Measurements from ENCODE around the gene PPP1R15B. TPM values are rescaled to one million over a fixed set of nuclear protein-coding genes. Genes with fewer than 3 reads are reported as not detected.
A peak's percentile ranks its signal among the peaks of the same experiment; 100 is the strongest.

Gene PPP1R15B
- total and polyA plus RNA-seq, 7 experiments from 2014 or later = 14.1 to 175 (median 72.8) TPM

- POLR2A ChIA-PET = interaction anchor here (0.6 to 1.2 kb wide), 3 partner anchors 11 to 114 kb away, joined by 3 read pairs; no protein-coding TSS in a partner anchor
Observed at GRCh38 chr1:204406621-204407020, 5.0 kb downstream of the PPP1R15B start.

GRCh38 chr1:204405988-204406387 is 5.6 kb downstream of the PPP1R15B start:
- no peaks in the 10 kb centered on the region for H3K27me3 Mint-ChIP-seq
- ChIA-PET POLR2A (interaction anchor here (0.5 to 1.2 kb wide), 2 partner anchors 13 to 86 kb away, joined by 3 read pairs; no protein-coding TSS in a partner anchor), CTCF (no interaction called here)
- Histone ChIP-seq H3K4me3 (ENCODE audit: low read length) (peak overlapping the region; percentile 25), H3K9me3 (ENCODE audit: control insufficient read depth in 2 of 3, low read length in 3 of 3) (no peaks in the 10 kb centered on the region), H3K4me1 (ENCODE audit: control insufficient read depth in 2 of 2, insufficient read depth in 2 of 2, low read length in 2 of 2) (peaks cover 13 to 25% of the 10 kb centered on the region in 2 donors), H3K36me3 (ENCODE audit: control insufficient read depth in 2 of 3, insufficient read depth in 3 of 3, low read length in 3 of 3) (peaks cover 13 to 39% (median 18%) of the 10 kb centered on the region in 3 experiments), H3K27ac (ENCODE audit: low read depth, low read length) (peak overlapping the region; percentile 100), H3K27me3 (ENCODE audit: control insufficient read depth in 2 of 2, insufficient read depth in 2 of 2, low read length in 2 of 2) (no peaks in the 10 kb centered on the region)
- H3K36me3 Mint-ChIP-seq = peaks cover 11 to 45% (median 27%) of the 10 kb centered on the region in 5 donors
- peak overlapping the region; percentile 40 to 99 (median 96) for H3K4me3 Mint-ChIP-seq
- peaks cover 16 to 36% (median 30%) of the 10 kb centered on the region in 7 donors for H3K4me1 Mint-ChIP-seq
- ATAC-seq = no peak
- peak overlapping the region in 7 of 9 donors; percentile 49 to 97 (median 74) for H3K27ac Mint-ChIP-seq
- peaks cover 0 to 1% (median 0%) of the 10 kb centered on the region in 11 donors for H3K9me3 Mint-ChIP-seq
- intact Hi-C loops (cut with micrococcal nuclease) = loop anchor here (1.0 to 5.0 kb wide), 2 partner anchors 8 to 779 kb away; partner anchors contain the start of gene ATP2B4 (in 1 of the 2)
- DNase-seq = no peak

More at GRCh38 chr1:204406621-204407020, 5.0 kb downstream of the PPP1R15B start:
- Histone ChIP-seq H3K4me1 (ENCODE audit: control insufficient read depth in 2 of 2, insufficient read depth in 2 of 2, low read length in 2 of 2) (peaks cover 13 to 25% of the 10 kb centered on the region in 2 donors), H3K27ac (ENCODE audit: low read depth, low read length) (peak overlapping the region; percentile 100), H3K4me3 (ENCODE audit: low read length) (peak overlapping the region; percentile 99), H3K36me3 (ENCODE audit: control insufficient read depth in 2 of 3, insufficient read depth in 3 of 3, low read length in 3 of 3) (peaks cover 13 to 45% (median 18%) of the 10 kb centered on the region in 3 experiments), H3K9me3 (ENCODE audit: control insufficient read depth in 2 of 3, low read length in 3 of 3) (no peaks in the 10 kb centered on the region), H3K27me3 (ENCODE audit: control insufficient read depth in 2 of 2, insufficient read depth in 2 of 2, low read length in 2 of 2) (no peaks in the 10 kb centered on the region)
- Mint-ChIP-seq H3K9me3 (peaks cover 0 to 1% (median 0%) of the 10 kb centered on the region in 11 donors), H3K27ac (peak overlapping the region in 8 of 9 donors; percentile 33 to 100 (median 88)), H3K4me3 (peak overlapping the region; percentile 92 to 99 (median 97)), H3K36me3 (peaks cover 11 to 43% (median 26%) of the 10 kb centered on the region in 5 donors), H3K4me1 (peaks cover 16 to 34% (median 28%) of the 10 kb centered on the region in 7 donors), H3K27me3 (no peaks in the 10 kb centered on the region)
- CTCF ChIA-PET = interaction anchor here (2.2 kb wide), 1 partner anchor 8 kb away, joined by 18 read pairs; no protein-coding TSS in a partner anchor
- ATAC-seq (no peak), DNase-seq (no peak)
- intact Hi-C loops (cut with micrococcal nuclease) = loop anchor here (1.0 to 5.0 kb wide), 2 partner anchors 8 to 779 kb away; partner anchors contain the start of gene ATP2B4 (in 1 of the 2)

DNA sequence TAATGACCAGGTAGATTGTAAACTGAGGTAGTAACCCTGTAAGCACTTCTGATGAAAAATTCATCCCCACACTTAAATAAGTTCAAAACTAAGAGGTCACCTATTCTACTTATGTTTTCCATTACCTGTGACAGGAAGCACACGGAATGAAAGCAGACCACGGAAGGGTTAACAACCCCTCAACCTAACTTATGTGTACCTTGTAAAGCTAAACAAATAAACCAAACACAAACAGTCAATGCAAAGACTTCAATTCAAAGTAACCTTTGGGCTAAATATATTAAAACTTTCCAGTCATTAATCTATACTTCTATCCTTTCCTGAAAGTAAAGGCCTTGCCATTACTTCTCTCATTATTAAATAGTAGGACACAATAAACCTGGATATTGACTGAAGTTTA is 7.0 kb downstream of the PPP1R15B start:
- Histone ChIP-seq H3K9me3 (ENCODE audit: control insufficient read depth in 2 of 3, low read length in 3 of 3) (no peaks in the 10 kb centered on the region), H3K4me1 (ENCODE audit: control insufficient read depth in 2 of 2, insufficient read depth in 2 of 2, low read length in 2 of 2) (peaks cover 13 to 25% of the 10 kb centered on the region in 2 donors), H3K27me3 (ENCODE audit: control insufficient read depth in 2 of 2, insufficient read depth in 2 of 2, low read length in 2 of 2) (no peaks in the 10 kb centered on the region), H3K4me3 (ENCODE audit: low read length) (no peak overlapping the region), H3K27ac (ENCODE audit: low read depth, low read length) (peak overlapping the region; percentile 100), H3K36me3 (ENCODE audit: control insufficient read depth in 2 of 3, insufficient read depth in 3 of 3, low read length in 3 of 3) (peaks cover 17 to 36% (median 23%) of the 10 kb centered on the region in 3 experiments)
- peak overlapping the region in 3 of 10 donors; percentile 16 to 44 (median 31) for H3K4me3 Mint-ChIP-seq
- H3K27ac Mint-ChIP-seq = peak overlapping the region in 5 of 9 donors; percentile 21 to 72 (median 24)
- no peak for ATAC-seq
- intact Hi-C loops (cut with micrococcal nuclease) = loop anchor here in 1 of 2 donors (5.0 kb wide), 1 partner anchor 777 kb away; the partner anchor contains the start of gene ATP2B4
- peaks cover 4 to 37% (median 22%) of the 10 kb centered on the region in 5 donors for H3K36me3 Mint-ChIP-seq
- POLR2A ChIA-PET = no interaction called here
- no peaks in the 10 kb centered on the region for H3K27me3 Mint-ChIP-seq
- peaks cover 0 to 1% (median 0%) of the 10 kb centered on the region in 11 donors for H3K9me3 Mint-ChIP-seq
- CTCF ChIA-PET = interaction anchor here (0.6 kb wide), 1 partner anchor 223 kb away, joined by 4 read pairs; no protein-coding TSS in a partner anchor
- no peak for DNase-seq
- peaks cover 13 to 41% (median 30%) of the 10 kb centered on the region in 7 donors for H3K4me1 Mint-ChIP-seq

DNA sequence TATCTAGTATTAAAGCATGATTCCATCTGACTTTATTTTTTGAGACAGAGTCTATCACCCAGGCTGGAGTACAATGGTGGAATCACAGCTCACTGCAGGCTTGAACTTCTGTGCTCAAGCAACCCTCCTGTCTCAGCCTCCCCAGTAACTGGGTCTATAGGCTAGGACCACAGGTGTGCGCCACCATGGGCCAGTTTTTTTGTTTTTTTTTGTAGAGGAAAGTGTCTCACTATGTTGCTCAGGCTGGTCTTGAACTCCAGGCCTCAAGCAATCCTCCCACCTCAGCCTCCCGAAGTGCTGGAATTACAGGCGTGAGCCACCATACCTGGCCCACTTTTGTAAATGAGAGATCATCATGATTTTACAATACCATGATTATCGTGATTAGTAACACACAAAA is 9.2 kb downstream of the PPP1R15B start:
- Histone ChIP-seq H3K9me3 (ENCODE audit: control insufficient read depth in 2 of 3, low read length in 3 of 3) (no peaks in the 10 kb centered on the region), H3K36me3 (ENCODE audit: control insufficient read depth in 2 of 3, insufficient read depth in 3 of 3, low read length in 3 of 3) (peaks cover 20 to 51% (median 25%) of the 10 kb centered on the region in 3 experiments), H3K27me3 (ENCODE audit: control insufficient read depth in 2 of 2, insufficient read depth in 2 of 2, low read length in 2 of 2) (no peaks in the 10 kb centered on the region), H3K4me1 (ENCODE audit: control insufficient read depth in 2 of 2, insufficient read depth in 2 of 2, low read length in 2 of 2) (peaks cover 13 to 25% of the 10 kb centered on the region in 2 donors), H3K27ac (ENCODE audit: low read depth, low read length) (no peak overlapping the region), H3K4me3 (ENCODE audit: low read length) (no peak overlapping the region)
- POLR2A ChIA-PET = no interaction called here
- no peak overlapping the region for H3K4me3 Mint-ChIP-seq
- DNase-seq (no peak), ATAC-seq (no peak)
- peaks cover 10 to 45% (median 35%) of the 10 kb centered on the region in 7 donors for H3K4me1 Mint-ChIP-seq
- peaks cover 0 to 1% (median 0%) of the 10 kb centered on the region in 11 donors for H3K9me3 Mint-ChIP-seq
- H3K27ac Mint-ChIP-seq = peak overlapping the region in 2 of 9 donors; percentile 31 to 86
- no peaks in the 10 kb centered on the region for H3K27me3 Mint-ChIP-seq
- CTCF ChIA-PET = interaction anchor here (0.6 kb wide), 1 partner anchor 13 kb away, joined by 4 read pairs; no protein-coding TSS in a partner anchor
- peaks cover 0 to 23% (median 12%) of the 10 kb centered on the region in 5 donors for H3K36me3 Mint-ChIP-seq
- intact Hi-C loops (cut with micrococcal nuclease) = no loop called here

- Mint-ChIP-seq H3K9me3 (peaks cover 0 to 1% (median 0%) of the 10 kb centered on the region in 11 donors), H3K27ac (peak overlapping the region in 5 of 9 donors; percentile 8 to 86 (median 31)), H3K27me3 (no peaks in the 10 kb centered on the region), H3K4me1 (peaks cover 10 to 45% (median 32%) of the 10 kb centered on the region in 7 donors), H3K36me3 (peaks cover 0 to 23% (median 12%) of the 10 kb centered on the region in 5 donors), H3K4me3 (no peak overlapping the region)
- Histone ChIP-seq H3K27me3 (ENCODE audit: control insufficient read depth in 2 of 2, insufficient read depth in 2 of 2, low read length in 2 of 2) (no peaks in the 10 kb centered on the region), H3K4me3 (ENCODE audit: low read length) (no peak overlapping the region), H3K9me3 (ENCODE audit: control insufficient read depth in 2 of 3, low read length in 3 of 3) (no peaks in the 10 kb centered on the region), H3K27ac (ENCODE audit: low read depth, low read length) (no peak overlapping the region), H3K4me1 (ENCODE audit: control insufficient read depth in 2 of 2, insufficient read depth in 2 of 2, low read length in 2 of 2) (peaks cover 13 to 21% of the 10 kb centered on the region in 2 donors), H3K36me3 (ENCODE audit: control insufficient read depth in 2 of 3, insufficient read depth in 3 of 3, low read length in 3 of 3) (peaks cover 20 to 51% (median 25%) of the 10 kb centered on the region in 3 experiments)
- DNase-seq = no peak
- ChIA-PET POLR2A (interaction anchor here (1.0 kb wide), 1 partner anchor 9 kb away, joined by 7 read pairs; no protein-coding TSS in a partner anchor), CTCF (interaction anchor here (0.6 to 1.2 kb wide), 2 partner anchors 12 to 13 kb away, joined by 3 to 4 read pairs; no protein-coding TSS in a partner anchor)
- ATAC-seq = no peak
- intact Hi-C loops (cut with micrococcal nuclease) = no loop called here
Observed at GRCh38 chr1:204401730-204402129, 9.9 kb downstream of the PPP1R15B start.

GRCh38 chr1:204400882-204401510 is 10.6 kb downstream of the PPP1R15B start:
- ChIA-PET POLR2A (interaction anchor here (1.0 kb wide), 2 partner anchors 9 kb away, joined by 3 to 7 read pairs; no protein-coding TSS in a partner anchor), CTCF (interaction anchor here (1.2 to 5.6 kb wide), 2 partner anchors 13 to 237 kb away, joined by 3 to 46 read pairs; partner anchors contain the start of gene REN)
- Histone ChIP-seq H3K4me1 (ENCODE audit: control insufficient read depth in 2 of 2, insufficient read depth in 2 of 2, low read length in 2 of 2) (peaks cover 11 to 14% of the 10 kb centered on the region in 2 donors), H3K27ac (ENCODE audit: low read depth, low read length) (peak overlapping the region; percentile 27), H3K36me3 (ENCODE audit: control insufficient read depth in 2 of 3, insufficient read depth in 3 of 3, low read length in 3 of 3) (peaks cover 20 to 50% (median 25%) of the 10 kb centered on the region in 3 experiments), H3K4me3 (ENCODE audit: low read length) (no peak overlapping the region), H3K27me3 (ENCODE audit: control insufficient read depth in 2 of 2, insufficient read depth in 2 of 2, low read length in 2 of 2) (no peaks in the 10 kb centered on the region), H3K9me3 (ENCODE audit: control insufficient read depth in 2 of 3, low read length in 3 of 3) (no peaks in the 10 kb centered on the region)
- no peaks in the 10 kb centered on the region for H3K27me3 Mint-ChIP-seq
- intact Hi-C loops (cut with micrococcal nuclease) = no loop called here
- peaks cover 10 to 42% (median 26%) of the 10 kb centered on the region in 7 donors for H3K4me1 Mint-ChIP-seq
- ATAC-seq (no peak), DNase-seq (no peak)
- peaks cover 0 to 23% (median 11%) of the 10 kb centered on the region in 5 donors for H3K36me3 Mint-ChIP-seq
- no peak overlapping the region for H3K4me3 Mint-ChIP-seq
- peak overlapping the region in 7 of 9 donors; percentile 41 to 86 (median 62) for H3K27ac Mint-ChIP-seq
- H3K9me3 Mint-ChIP-seq = peaks cover 0 to 1% (median 0%) of the 10 kb centered on the region in 11 donors

Data from naive thymus-derived CD4-positive, alpha-beta T cell (primary cell).